ENCODE results near the gene ZNF274.
A peak's percentile ranks its signal among the peaks of the same experiment; 100 is the strongest.
"Not testable (repeated sequence)": the region's sequence is repeated elsewhere in the genome, so short reads cannot be mapped to it uniquely, and the experiment has no call there.

ZNF274 gene

DNA sequence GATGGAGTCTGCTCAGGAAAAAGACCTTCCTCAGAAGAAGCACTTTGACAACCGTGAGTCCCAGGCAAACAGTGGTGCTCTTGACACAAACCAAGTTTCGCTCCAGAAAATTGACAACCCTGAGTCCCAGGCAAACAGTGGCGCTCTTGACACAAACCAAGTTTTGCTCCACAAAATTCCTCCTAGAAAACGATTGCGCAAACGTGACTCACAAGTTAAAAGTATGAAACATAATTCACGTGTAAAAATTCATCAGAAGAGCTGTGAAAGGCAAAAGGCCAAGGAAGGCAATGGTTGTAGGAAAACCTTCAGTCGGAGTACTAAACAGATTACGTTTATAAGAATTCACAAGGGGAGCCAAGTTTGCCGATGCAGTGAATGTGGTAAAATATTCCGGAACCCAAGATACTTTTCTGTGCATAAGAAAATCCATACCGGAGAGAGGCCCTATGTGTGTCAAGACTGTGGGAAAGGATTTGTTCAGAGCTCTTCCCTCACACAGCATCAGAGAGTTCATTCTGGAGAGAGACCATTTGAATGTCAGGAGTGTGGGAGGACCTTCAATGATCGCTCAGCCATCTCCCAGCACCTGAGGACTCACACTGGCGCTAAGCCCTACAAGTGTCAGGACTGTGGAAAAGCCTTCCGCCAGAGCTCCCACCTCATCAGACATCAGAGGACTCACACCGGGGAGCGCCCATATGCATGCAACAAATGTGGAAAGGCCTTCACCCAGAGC, 29.6 kb downstream of the ZNF274 start:
- DNase-seq (ENCODE audit: low read depth) = no peak

DNA sequence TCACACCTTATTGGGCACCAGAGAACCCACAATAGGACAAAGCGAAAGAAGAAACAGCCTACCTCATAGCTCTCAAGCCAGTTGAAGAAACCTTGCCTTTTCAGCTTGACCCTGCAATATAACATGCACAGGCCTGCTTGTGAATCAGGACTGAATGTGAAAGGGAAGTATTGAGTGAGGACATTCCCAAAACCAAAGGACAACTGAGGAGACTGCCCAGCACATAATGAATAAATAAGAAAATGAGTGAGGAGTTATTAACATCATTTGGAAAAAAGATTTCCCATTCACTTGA, 30.2 kb downstream of the ZNF274 start:
- DNase-seq (ENCODE audit: low read depth) = no peak

DNA sequence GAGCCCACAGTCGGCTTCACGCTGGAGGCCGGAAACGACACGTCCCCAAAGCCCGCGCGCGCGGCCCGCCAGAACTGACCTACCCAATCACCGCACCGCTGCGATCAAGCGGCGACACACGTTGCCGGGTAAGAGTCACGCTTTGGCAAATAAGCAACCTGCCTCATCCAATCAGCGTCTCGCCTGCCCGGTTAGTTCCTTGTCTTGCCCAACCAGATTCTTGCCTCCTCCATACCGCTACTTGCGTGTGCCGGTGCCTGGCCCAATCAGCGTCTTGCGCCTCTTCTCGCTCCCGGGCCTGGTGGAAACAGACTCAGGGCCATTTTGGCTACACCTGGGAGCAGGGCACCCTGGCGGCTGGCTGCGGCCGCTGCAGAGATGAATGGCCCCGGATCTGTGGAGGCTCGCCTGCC, 34.2 kb downstream of the ZNF274 start:
- DNase-seq (ENCODE audit: low read depth) = no peak

- DNase-seq (ENCODE audit: low read depth) = no peak
These were observed 34.9 kb downstream of the ZNF274 start for GRCh38 chr19:58217607-58218391.

DNA sequence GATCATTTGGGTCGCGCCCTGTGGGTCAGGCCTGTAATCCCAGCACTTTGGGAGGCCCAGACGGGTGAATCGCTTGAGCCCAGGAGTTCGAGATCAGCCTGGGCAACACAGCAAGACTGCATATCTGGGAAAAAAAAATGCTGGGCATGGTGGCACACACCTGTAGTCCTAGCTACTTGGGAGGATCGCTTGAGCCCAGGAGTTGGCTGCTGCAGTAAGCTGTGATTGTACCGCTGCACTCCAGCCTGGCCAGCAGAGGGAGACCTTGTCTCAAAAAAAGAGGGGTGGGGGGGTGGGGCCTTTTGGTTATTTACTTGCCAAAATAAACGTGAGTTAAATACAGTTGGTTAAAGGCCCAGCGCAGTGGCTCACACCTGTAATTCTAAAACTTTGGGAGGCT, 36.0 kb downstream of the ZNF274 start:
- DNase-seq (ENCODE audit: low read depth) = peak; percentile 5

- DNase-seq (ENCODE audit: low read depth) = no peak
These were observed 45.2 kb downstream of the ZNF274 start for GRCh38 chr19:58227964-58228584.

DNA sequence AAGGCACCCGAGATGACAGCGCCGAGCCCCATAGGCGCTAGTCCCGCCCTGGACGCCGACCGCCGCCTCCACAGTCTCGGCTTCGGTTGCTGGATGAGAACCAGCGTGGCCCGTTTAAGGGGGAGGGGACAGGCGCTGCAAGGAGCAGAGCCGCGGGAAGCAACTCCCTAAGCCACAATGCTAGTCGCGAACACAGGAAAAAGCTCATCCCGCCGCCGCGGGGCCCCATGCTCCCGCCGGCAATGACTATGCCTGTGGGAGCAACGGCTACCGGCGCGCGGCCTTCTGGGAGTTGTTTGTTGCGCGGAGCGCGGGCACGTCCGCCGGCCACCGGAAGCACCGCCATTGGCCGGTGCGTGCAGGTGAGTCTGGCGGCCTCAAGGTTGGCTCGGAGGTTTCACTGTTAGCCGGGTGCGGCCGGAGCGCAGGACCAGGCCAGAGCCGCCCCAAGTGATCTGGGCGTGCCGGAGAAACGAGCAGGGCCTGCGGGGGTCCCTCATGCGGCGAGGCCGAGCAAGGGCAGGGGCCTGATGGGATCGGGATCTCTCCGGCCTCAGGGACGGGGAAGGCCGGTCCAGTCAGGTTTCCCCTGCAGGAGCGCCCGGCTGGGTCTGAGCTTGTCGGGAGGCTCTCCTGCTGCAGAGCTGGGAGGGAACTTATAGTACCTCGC, 45.9 kb downstream of the ZNF274 start, which contains the start of gene ZNF544:
ZNF544 (plus strand) TSS at position 330 of the 670 bp plus-strand sequence. CDS start 15,110 bp downstream, outside the sequence.
- peak; percentile 37 for DNase-seq (ENCODE audit: low read depth)

- DNase-seq (ENCODE audit: low read depth) = no peak
These were observed 46.4 kb downstream of the ZNF274 start for GRCh38 chr19:58229255-58229639.

DNA sequence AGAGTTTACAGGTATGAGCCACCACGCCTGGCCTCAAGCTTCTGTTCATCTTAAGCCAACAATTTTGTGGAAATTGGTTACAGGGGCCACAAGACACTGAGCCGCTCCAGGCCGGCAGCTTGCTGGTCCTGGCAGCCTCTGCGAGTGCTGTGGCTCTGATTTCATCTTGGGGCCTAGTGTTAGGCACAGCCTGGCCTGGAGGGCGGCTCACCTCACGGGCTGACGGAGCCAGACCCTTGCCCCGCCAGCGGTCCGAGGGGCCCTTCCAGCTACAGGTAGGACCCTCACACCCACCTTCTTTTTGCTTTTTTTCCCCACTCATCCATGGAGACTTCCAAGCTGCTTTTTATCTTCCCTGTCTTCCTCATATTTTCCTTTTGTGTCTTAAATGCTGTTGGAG, 54.5 kb downstream of the ZNF274 start:
- DNase-seq (ENCODE audit: low read depth) = no peak

GRCh38 chr19:58243351-58243750, 60.5 kb downstream of the ZNF274 start:
- no peak for DNase-seq (ENCODE audit: low read depth)

DNA sequence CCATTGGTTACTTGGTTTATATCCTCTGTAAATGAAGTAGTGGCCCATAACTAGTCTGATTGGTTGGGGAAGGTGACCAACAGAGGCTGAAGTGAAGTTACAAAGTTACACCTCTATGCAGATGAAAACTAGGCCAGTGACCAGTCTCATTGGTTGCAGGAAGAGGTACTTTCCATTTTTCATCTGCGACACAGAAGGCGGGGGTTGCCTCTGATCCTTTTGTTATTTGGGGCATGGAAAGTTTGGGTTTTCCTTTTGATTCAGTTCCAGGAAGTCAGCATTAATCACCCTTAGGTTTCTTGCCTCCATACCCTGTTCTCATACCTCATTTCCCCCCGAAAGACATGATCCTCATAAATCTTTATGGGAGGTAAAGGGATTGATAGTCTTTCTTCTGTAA, 66.0 kb downstream of the ZNF274 start:
- no peak for DNase-seq (ENCODE audit: low read depth)

DNA sequence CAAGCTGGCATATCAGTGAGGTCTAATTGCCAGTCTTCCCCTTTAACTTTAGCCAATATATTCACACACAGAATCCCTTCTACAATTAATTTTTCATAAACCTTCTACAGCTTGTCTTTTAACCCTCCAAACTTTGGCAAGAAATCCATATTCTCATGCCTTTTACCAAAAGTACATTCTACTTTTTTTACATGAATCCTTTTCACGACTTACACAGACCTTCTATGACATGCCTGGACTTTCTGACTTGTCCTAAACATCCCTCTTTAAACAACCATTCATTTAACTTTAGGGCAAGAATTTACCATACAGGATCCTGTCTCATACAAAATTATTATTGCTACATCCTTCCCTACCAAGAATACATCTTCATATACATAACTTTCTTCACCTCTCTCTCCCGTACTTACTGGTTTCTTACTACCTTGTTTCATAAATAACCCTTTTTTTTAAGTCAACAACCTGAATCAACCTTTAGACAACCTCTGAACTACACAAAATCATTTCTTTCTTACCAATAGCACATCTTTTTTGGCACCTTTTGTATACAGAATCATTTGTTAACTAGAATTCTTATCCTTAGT, 69.3 kb downstream of the ZNF274 start:
- DNase-seq (ENCODE audit: low read depth) = no peak

DNA sequence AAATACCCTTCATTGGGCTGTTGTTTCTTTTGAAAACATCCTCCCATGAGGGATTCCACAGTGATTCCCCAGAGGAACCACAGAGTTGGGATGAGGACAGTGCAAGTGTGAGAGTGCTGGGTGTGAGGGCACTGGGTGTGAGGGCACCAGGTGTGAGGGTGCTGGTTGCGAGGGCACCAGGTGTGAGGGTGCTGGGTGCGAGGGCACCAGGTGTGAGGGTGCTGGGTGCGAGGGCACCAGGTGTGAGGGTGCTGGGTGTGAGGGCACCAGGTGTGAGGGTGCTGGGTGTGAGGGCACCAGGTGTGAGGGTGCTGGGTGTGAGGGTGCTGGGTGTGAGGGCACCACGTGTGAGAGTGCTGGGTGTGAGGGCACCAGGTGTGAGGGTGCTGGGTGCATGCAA, 75.4 kb downstream of the ZNF274 start:
- DNase-seq (ENCODE audit: low read depth) = not testable (repeated sequence)

DNA sequence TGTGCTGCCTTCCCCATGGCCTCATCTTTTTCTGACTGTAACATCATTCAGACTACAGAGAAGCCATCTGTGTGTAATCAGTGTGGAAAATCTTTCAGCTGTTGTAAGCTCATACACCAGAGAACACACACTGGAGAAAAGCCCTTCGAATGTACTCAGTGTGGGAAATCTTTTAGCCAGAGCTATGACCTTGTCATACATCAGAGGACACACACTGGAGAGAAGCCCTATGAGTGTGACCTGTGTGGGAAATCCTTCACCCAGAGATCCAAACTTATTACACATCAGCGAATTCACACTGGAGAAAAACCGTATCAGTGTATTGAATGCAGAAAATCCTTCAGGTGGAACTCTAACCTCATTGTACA, 78.7 kb downstream of the ZNF274 start:
- DNase-seq (ENCODE audit: low read depth) = no peak

- DNase-seq (ENCODE audit: low read depth) = no peak
These were observed 79.4 kb downstream of the ZNF274 start for GRCh38 chr19:58261968-58262921.

- DNase-seq (ENCODE audit: low read depth) = no peak
These were observed 80.0 kb downstream of the ZNF274 start for GRCh38 chr19:58262922-58263296.
